ENCODE results near the gene DBF4B. TPM values are rescaled to one million over a fixed set of nuclear protein-coding genes. Genes with fewer than 3 reads are reported as not detected.

The DBF4B gene
- total and polyA plus RNA-seq, 2 of the 13 experiments (the other 11 are each of a cell fraction or from before 2014, with no cell fraction given), result 11.7 to 13.2 TPM

DNA sequence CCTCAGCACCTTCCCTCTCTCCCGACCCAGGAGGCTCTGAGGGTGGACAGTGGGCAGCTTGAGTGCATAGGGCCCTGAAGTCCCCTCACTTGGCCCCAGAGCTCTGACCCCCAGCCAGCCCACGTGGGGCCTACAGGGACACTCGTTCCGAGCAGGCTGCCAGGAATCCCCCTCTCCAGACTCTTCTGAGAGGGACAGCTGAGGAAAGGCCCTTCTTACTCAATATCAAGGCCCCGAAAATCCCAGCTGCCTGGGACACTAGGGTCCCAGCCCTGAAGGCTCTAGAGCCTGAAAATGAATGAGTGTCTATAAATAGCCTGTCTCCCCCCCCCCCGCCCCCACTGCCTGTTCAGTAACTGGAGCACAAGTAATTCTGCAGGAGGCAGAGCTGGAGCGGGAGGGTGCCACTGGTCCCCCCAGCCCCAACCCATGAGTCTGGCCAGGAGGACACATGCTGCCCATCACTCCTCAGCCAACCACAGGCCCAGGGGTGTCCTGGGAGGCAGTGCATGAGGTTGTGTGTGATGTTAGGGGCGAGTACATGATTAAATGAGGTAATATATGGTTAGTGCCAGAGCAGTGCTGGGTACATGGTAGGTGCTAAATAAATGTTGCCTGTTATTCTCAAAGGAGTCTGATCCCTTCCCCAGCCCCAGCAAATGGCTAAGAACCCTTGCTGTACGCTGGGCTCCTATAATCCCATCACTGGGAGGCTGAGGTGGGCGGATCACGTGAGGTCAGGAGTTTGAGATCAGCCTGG, 61.9 kb downstream of the DBF4B start:
- Histone ChIP-seq H3K9me3 (ENCODE audit: low read length) (no peaks in the 10 kb centered on the region), H3K4me1 (ENCODE audit: insufficient read depth, low read length) (peaks cover 44% of the 10 kb centered on the region), H4K20me1 (ENCODE audit: insufficient read depth, low read length) (no peaks in the 10 kb centered on the region), H2AFZ (ENCODE audit: low read length) (no peak overlapping the region), H3K27ac (ENCODE audit: extremely low read length, insufficient read depth, low read length) (no peak overlapping the region), H3K9ac (ENCODE audit: insufficient read depth, low read depth, low read length) (no peak overlapping the region), H3K4me2 (ENCODE audit: low read depth, low read length) (peak overlapping the region; percentile 46; the same call in 1 of the 2 replicates), H3K27me3 (ENCODE audit: control insufficient read depth in 1 of 2, insufficient read depth in 2 of 2, low read length in 2 of 2) (peaks cover 10 to 56% of the 10 kb centered on the region in 2 experiments; a peak in 4 of 5 replicates), H3K79me2 (ENCODE audit: insufficient read depth, low read length) (no peaks in the 10 kb centered on the region), H3K4me3 (replicated peaks in 1 of 3; ENCODE audit: insufficient read depth in 1 of 3, low read depth in 2 of 3, low read length in 3 of 3) (peak overlapping the region in 1 of 3 experiments; percentile 22; a peak in 1 of 6 replicates), H3K36me3 (replicated peaks in 1 of 2; ENCODE audit: control insufficient read depth in 1 of 2, insufficient read depth in 2 of 2, low read length in 2 of 2) (no peaks in the 10 kb centered on the region)
- no TSS peak for BruUV-seq (replicated peaks)
- TF ChIP-seq KLF13 (CRISPR knock-in tag; IDR thresholded peaks at IDR 0.05), result 0 out of 2 replicates have a peak, but pooled peaks have one; percentile 13
- TF ChIP-seq SP1 (IDR thresholded peaks at IDR 0.05), result no peak
- no peak for TF ChIP-seq SP1 (CRISPR knock-in tag; IDR thresholded peaks at IDR 0.05)
- TF ChIP-seq ZNF253 (CRISPR knock-in tag; IDR thresholded peaks at IDR 0.05; ENCODE audit: borderline replicate concordance), result no peak
- TF ChIP-seq HHEX (CRISPR knock-in tag; IDR thresholded peaks at IDR 0.05), result no peak
- TF ChIP-seq NPAS2 (CRISPR knock-in tag; IDR thresholded peaks at IDR 0.05; ENCODE audit: borderline replicate concordance), result no peak
- 0 out of 2 replicates have a peak, but pooled peaks have one; percentile 4 for TF ChIP-seq ZNF30 (CRISPR knock-in tag; IDR thresholded peaks at IDR 0.05)
- TF ChIP-seq POGZ (CRISPR knock-in tag; IDR thresholded peaks at IDR 0.05), result no peak
- TF ChIP-seq, protein P1, sequence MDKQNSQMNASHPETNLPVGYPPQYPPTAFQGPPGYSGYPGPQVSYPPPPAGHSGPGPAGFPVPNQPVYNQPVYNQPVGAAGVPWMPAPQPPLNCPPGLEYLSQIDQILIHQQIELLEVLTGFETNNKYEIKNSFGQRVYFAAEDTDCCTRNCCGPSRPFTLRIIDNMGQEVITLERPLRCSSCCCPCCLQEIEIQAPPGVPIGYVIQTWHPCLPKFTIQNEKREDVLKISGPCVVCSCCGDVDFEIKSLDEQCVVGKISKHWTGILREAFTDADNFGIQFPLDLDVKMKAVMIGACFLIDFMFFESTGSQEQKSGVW (CRISPR knock-in tag; IDR thresholded peaks at IDR 0.05; ENCODE audit: borderline replicate concordance), result no peak
- POLR2A ChIA-PET, result interaction anchor here (0.7 kb wide), 1 partner anchor 210 kb away, joined by 3 read pairs; no protein-coding TSS in a partner anchor
- 17% methylated on average over 9 of the region's 11 CpGs for WGBS (ENCODE audit: low lambda C conversion rate)
- DNase-seq (ENCODE audit: low spot score) (no peak), FAIRE-seq (no peak), ATAC-seq (no peak)
- intact Hi-C loops (cut with micrococcal nuclease; ENCODE audit: unreplicated experiment) (no loop called here), in situ Hi-C loops (cut with HindIII; ENCODE audit: extremely low pct_ligation_motif_present, low pct_unique_long_range_greater_than_20kb) (no loop called here)
- CTCF ChIA-PET (ENCODE audit: low intra/inter-chr PET ratio, low total read pairs), result no interaction called here

Data from HepG2 (cell line).